Stimulated activated CD4-positive, alpha-beta T cell treated with anti-CD3 and anti-CD28 coated beads, Interleukin-12 subunit alpha, Interleukin-12 subunit beta, amount 100 ng/mL, for 48 hours (primary cell): ENCODE data around the gene PTPRU.

Source experiments
- DNase-seq, 3 donors: peaks; one replicate each; pipeline ENCODE4 v3.0.0-alpha.2; 2020; ENCODE audit warnings: low read depth in 2 of 3, low spot score in 1 of 3

The PTPRU gene

DNA sequence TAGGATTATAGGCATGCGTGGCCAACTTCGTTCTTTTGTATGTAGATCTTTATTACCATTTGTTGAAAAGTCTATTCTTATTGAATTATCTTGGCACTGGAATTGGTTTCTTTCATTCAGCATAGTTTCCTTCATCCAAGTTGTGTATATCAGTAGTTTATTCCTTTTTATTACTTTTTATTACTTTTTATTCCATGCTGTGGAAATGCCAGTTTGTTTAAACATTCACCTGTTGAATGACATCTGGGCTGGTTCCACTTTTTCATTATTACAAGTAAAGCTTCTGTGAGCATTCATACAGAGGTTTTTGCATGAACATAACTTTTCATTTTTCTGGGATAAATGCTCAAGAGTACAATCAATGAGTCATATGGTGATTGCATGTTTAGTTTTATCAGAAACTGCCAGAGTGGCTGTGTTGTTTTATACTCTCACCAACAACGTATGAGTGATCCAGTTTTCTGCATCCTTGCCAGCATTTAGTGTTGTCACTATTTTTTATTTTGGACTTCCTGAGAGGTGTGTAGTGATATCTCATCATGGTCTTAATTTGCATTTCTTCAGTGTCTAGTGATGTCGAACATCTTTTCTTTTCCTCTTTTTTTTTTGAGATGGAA, 28.6 kb downstream of the PTPRU start:
- DNase-seq = no peak

GRCh38 chr1:29266912-29267311, 30.6 kb downstream of the PTPRU start:
- DNase-seq = no peak

DNA sequence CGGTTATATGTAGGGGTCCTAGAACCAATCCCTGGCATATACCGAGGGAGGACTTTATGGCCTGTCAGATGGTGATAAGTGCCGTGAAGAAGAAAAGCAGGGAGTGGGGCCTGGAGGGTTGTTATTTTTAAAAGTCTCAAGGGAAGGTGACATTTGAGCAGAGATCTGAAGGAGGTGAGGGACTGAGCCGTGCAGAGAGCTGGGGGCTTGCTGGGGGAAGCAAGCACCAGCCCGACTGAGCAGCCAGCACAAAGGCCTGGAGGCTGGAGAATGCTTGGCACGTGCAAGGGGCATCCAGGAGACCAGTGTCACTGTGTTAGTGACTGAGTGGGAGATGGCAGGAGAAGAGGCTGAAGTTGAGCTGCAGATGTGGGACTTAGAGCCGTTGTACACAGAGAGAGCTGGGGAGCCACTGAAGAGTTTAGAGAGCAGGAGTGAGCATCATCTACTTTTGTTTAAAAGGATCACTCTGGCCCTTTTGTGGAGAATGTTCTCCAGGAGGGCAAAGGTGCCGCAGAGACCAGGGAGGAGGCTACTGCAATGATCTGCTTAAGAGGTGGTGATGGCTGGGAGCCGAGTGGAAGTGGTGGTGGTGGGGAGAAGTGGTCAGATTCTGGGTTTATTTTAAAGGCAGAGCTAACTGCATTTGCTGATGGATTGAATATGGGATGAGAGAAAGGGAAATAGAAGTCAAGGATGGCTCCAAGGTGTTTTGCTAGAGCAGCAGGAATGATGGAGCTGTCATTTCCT, 31.2 kb downstream of the PTPRU start:
- DNase-seq = no peak

DNA sequence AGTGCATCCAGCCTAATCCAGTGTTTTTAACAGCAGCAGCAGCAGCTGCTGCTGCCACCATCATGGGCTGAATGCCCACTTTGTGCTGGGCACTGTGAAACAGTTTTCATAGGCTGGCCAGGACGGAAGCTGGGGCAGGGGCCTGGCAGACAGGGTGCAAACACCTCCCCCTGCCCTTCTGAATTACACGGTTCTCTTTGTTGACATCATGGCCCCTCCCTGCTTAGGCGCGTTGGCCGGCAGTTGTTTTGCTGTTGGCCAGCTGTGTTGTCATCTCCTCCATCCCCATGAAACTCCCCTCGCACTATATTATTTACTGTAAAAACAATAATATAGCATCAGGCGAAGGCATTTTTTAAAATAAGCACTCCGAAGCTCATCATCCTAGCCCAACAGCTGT, 33.1 kb downstream of the PTPRU start:
- DNase-seq = no peak

DNA sequence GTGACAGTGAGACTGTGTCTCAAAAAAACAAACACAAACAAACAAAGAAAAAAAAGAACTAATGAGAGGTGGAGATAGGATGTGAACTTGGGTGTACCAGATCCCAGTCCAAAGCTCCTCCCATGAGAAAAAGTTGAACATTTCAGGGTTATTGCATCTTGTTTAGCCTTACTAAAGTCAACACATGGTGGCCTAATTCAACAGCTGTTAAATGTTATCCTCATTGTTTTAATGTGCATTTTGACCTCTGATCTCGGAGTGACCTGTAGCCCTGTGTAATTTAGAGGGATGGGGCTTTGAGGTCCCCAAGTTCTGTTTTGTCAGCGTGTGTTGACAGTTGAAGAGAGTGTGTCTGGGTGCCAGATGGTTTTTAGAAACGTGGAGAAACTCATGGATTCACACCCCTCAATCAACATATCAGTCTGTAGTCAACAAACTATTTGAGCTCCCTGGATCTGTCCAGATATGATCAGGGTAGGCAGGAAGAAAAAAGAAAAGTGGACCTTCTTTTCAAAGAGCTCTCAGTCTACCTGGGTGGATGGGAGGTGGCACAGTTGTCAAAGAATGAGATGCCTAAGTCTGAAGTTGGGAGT, 34.7 kb downstream of the PTPRU start:
- no peak for DNase-seq

DNA sequence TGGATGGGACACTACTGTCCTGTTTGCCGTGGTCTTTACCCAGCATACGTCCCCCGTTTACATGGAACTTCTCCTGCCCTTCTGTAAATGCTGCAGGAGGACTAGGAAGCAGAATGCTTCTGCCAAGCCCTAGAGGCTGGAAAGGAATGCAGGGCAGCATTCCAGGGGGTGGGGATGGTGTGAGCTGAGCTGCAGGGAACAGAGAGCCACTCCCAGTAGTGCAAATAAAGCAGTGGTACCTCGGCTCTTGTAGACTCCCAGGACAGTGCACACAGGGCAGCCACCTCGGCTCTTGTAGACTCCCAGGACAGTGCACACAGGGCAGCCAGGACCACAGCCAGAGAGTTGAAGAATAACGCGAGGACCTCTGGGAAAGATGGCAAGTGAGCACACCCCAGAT, 35.4 kb downstream of the PTPRU start:
- DNase-seq = no peak

- DNase-seq = no peak
These were observed 36.0 kb downstream of the PTPRU start for GRCh38 chr1:29272147-29272907.

DNA sequence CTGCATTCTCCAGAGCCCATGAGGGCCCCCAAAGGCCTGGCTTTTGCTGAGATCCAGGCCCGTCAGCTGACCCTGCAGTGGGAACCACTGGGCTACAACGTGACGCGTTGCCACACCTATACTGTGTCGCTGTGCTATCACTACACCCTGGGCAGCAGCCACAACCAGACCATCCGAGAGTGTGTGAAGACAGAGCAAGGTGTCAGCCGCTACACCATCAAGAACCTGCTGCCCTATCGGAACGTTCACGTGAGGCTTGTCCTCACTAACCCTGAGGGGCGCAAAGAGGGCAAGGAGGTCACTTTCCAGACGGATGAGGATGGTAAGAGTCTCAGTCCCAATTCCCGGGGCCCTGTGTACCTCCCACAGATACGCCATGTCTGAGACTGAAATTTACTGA, 39.1 kb downstream of the PTPRU start:
- no peak for DNase-seq

- no peak for DNase-seq
These were observed 41.8 kb downstream of the PTPRU start for GRCh38 chr1:29278124-29278523.

DNA sequence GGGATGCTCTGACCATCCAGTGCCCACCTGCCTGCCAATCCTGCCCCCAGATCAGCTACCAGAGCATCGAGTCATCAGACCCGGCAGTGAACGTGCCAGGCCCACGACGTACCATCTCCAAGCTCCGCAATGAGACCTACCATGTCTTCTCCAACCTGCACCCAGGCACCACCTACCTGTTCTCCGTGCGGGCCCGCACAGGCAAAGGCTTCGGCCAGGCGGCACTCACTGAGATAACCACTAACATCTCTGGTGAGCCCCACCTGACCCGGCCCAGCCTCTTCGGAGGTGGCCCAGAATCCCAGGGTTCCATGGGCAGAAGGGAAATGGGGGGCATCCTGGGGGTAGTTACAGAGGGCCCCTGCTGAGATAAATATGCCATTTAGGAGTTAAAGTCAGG, 43.1 kb downstream of the PTPRU start:
- DNase-seq = no peak

GRCh38 chr1:29279951-29280391, 43.6 kb downstream of the PTPRU start:
- DNase-seq = no peak

DNA sequence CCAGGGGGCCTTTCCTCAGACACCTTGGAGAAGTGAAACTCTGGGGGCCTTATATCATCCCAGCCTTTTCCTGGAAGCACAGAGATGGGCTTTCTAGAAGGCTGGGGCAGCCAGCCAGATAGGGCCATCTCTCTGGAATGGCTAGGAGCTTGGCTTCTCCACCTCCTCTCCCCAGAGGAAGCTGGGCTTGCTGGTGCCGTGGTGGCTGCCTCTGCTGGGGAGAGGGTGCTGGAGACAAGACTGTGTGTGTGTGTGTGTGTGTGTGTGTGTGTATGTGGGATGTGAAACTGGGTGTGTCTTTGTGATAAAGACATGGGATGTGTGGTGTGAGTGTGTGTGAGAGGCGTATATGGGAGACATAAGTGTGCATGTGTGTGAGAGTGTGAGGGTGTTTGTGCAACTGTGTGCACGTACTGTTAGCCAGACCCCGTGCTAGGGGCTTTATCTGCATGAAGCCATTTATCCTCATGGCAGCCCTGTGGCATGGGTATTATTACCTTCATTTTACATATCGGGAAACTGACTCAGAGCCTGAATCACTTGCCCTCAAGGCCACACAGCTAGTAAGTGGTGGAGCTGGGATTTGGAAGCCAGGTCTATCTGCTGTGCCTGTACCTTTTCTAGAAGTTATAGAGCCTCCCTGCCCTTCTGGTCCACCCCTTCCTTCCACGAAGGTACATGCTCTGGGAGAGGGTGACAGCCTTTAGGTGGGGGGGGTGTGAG, 44.2 kb downstream of the PTPRU start:
- no peak for DNase-seq

GRCh38 chr1:29281571-29281970, 45.2 kb downstream of the PTPRU start:
- no peak for DNase-seq

DNA sequence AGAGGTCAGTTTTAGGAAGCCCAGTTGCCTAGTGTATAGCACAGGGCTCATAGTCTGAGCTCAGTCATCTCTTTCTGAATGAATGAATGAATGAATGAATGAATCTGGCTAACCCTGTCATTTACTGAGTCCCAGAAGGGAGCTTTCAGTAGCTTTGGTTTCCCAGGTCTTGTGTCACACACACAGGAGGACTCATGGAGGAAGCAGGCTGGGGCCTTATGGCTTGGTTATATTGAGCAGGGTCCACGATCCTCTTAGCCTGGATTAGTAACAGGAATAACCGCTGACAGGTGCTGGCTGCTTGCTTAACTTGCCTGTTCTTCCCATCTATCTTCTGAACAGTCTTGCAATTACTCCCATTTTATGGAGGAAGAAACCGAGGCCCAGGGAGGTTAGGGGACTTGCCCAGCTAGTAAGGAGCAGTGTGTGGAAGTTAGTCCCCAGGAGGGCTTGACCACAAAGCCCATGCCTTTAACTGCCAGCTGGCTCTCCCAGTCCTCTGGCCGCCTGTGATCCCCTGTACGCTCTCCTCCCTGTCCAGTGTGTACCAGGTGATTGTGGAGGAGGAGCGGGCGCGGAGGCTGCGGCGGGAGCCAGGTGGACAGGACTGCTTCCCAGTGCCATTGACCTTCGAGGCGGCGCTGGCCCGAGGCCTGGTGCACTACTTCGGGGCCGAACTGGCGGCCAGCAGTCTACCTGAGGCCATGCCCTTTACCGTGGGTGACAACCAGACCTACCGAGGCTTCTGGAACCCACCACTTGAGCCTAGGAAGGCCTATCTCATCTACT, 46.0 kb downstream of the PTPRU start:
- DNase-seq = no peak

GRCh38 chr1:29282924-29283803, 46.8 kb downstream of the PTPRU start:
- DNase-seq = no peak

DNA sequence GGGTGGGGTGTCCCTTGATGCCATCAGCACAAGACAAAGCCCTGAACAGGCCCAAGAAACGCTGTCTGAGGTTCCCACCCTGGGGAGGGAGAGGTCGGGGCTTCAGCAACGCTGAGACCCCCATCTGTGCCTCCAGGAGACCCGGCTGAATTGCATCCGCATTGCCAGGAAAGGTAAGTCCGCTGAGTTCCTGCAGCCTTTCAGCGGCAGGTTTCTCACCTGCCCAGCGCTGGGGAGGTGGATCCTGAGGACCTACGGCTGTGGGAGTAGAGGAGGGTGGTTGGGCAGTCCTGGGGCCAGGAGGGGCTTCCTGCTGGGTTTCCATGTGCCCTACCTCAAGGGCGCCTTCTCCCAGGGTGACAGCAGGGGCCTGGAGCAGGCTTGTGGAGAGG, 47.5 kb downstream of the PTPRU start:
- DNase-seq = no peak

GRCh38 chr1:29284286-29284960, 48.1 kb downstream of the PTPRU start:
- no peak for DNase-seq

- DNase-seq = no peak
These were observed 48.7 kb downstream of the PTPRU start for GRCh38 chr1:29284961-29285560.
